ENCODE data around the gene TBC1D8.

DNA sequence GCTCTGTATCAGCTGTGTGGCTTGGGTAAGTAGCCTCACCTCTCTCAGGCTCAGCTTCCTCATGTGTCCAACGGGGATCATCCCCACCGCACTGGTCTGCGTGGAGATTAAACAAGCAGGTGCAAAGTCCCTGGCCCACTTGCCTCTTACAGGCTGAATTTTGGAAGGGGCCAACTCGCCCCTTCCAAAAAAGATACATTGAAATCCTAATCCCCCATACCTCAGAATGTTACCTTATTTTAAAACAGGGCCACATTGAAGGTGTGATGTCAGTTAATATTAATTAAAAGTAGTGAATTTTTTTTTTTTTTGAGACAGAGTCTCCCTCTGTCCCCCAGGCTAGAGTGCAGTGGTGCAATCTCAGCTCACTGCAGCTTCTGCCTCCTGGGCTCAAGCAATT lies 34.8 kb downstream of the TBC1D8 start:
- TF ChIP-seq YY1 (IDR thresholded peaks at IDR 0.05; ENCODE audit: insufficient read depth, insufficient read length), result no peak
- TF ChIP-seq ZNF274 (IDR thresholded peaks at IDR 0.05; ENCODE audit: low read depth, low read length), result no peak

Data from NT2/D1 (cell line).